Ascending aorta (tissue), 2 donors: ENCODE data around the gene TTLL5. TPM values are rescaled to one million over a fixed set of nuclear protein-coding genes. Genes with fewer than 3 reads are reported as not detected.

Experiments used
- DNase-seq, 2 donors: peaks; one replicate each; pipeline ENCODE4 v3.0.0-alpha.2; 2019; ENCODE audit warnings: low spot score in 2 of 2
- H3K27ac ChIP-seq, 2 donors: fragments of 200-600 bp; sonication (generic); one replicate each; pipeline ENCODE4 v1.5.1; 2016 to 2017; ENCODE audit warnings: mild to moderate bottlenecking in 1 of 2
- H3K27me3 ChIP-seq: fragments of 200-600 bp; sonication (generic); one replicate; pipeline ENCODE4 v1.5.1; 2017
- H3K36me3 ChIP-seq, 2 donors: fragments of 200-600 bp; sonication (generic); one replicate each; pipeline ENCODE4 v1.5.1; 2016
- H3K4me1 ChIP-seq, 2 donors: fragments of 200-600 bp; sonication (generic); one replicate each; pipeline ENCODE4 v1.5.1; 2016 to 2017; ENCODE audit warnings: mild to moderate bottlenecking in 1 of 2
- H3K4me3 ChIP-seq, 2 donors: fragments of 200-600 bp; sonication (generic); one replicate each; pipeline ENCODE4 v1.5.1; 2016 to 2017; ENCODE audit warnings: mild to moderate bottlenecking in 1 of 2
- H3K9me3 ChIP-seq, 2 donors: fragments of 200-600 bp; sonication (generic); one replicate each; pipeline ENCODE4 v1.5.1; 2016
- intact Hi-C: fragments of 100-400 bp; cut with DNase I; formaldehyde crosslinking; loops from one replicate; pipeline ENCODE4 v1.15.1; 2023
- total RNA-seq: library from RNA; depleted of rRNA; stranded (reverse); fragments of >200 nt; gene quantifications from one replicate; pipeline ENCODE4 v1.1.0, GENCODE V29; 2016
- TF ChIP-seq, protein P1 (sequence below), 3 experiments: fragments of 200-600 bp in 2 of 3; fragments of 450-650 bp in 1 of 3; sonication (generic) in 2 of 3; IDR thresholded peaks; one replicate each; pipeline ENCODE4 v1.5.1; 2016 to 2019; ENCODE audit warnings: antibody characterized with exemption in 3 of 3, mild to moderate bottlenecking in 1 of 3, moderate library complexity in 1 of 3

The TTLL5 gene
- total RNA-seq, 1 donor from 2014 or later, result 43.1 TPM

DNA sequence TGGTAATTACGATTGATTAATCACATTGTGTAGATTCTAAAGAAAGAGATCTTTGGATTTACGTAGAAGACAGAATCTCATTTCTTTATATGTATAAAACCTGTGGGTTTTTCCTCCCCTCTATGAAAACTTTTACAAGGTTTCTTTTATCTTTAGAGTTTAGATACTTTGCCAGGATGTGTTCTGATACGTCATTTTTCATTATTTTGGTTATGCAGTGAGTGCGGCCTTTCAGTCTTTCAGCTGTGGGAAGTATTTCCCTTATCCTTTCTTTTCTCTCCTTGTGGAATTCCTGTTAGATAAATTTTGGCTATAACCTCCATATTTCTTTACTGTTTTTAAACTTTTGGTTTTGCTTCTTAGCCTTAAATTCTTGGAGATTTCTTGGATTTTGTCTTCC is 92.7 kb downstream of the TTLL5 start:
- Histone ChIP-seq H3K27ac (peak overlapping the region in 1 of 2 donors; percentile 7), H3K4me1 (peaks cover 0 to 7% of the 10 kb centered on the region in 2 donors), H3K4me3 (no peak overlapping the region), H3K9me3 (no peaks in the 10 kb centered on the region), H3K27me3 (no peaks in the 10 kb centered on the region), H3K36me3 (no peaks in the 10 kb centered on the region)
- TF ChIP-seq, protein P1, sequence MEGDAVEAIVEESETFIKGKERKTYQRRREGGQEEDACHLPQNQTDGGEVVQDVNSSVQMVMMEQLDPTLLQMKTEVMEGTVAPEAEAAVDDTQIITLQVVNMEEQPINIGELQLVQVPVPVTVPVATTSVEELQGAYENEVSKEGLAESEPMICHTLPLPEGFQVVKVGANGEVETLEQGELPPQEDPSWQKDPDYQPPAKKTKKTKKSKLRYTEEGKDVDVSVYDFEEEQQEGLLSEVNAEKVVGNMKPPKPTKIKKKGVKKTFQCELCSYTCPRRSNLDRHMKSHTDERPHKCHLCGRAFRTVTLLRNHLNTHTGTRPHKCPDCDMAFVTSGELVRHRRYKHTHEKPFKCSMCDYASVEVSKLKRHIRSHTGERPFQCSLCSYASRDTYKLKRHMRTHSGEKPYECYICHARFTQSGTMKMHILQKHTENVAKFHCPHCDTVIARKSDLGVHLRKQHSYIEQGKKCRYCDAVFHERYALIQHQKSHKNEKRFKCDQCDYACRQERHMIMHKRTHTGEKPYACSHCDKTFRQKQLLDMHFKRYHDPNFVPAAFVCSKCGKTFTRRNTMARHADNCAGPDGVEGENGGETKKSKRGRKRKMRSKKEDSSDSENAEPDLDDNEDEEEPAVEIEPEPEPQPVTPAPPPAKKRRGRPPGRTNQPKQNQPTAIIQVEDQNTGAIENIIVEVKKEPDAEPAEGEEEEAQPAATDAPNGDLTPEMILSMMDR (IDR thresholded peaks at IDR 0.05), result no peak
- intact Hi-C loops, result loop anchor here (5.0 kb wide), 1 partner anchor 41 kb away; no protein-coding TSS in a partner anchor
- DNase-seq, result no peak

DNA sequence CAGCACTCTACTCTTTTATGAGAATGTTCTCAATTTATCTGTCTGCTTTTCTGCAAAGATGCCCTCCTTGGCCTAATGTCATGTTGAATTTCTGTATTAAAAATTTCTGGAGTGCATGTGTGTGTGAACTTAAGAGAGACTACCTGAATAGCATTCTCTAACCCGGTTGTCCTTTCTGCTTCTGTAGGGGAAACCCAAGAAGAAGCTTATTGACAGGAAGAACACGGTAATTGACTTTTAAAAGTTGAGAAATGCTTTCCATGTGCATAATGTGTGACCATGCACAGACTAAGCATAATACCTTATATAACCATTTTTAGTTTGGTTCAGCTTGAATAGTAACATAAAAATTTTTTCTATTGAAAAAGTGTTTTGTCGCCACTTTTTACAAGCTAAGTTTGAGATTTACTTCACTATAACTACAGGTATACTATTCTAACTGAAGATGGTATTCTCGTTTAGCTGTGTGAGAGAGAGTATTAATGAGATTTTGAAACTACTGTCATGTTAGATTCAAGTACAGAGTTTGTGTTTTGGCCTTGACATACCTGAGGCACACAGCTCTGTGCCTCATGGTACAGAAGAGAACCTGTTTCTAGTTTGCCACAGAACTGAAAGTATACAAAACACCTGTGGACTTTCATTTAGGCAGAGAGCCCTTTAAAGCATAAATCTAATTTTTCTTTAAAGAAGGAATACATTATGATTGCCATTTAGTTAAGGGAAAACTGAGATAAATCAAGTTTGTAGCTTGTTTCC is 96.8 kb downstream of the TTLL5 start:
- no peak for DNase-seq
- Histone ChIP-seq H3K36me3 (no peaks in the 10 kb centered on the region), H3K4me1 (peaks cover 0 to 7% of the 10 kb centered on the region in 2 donors), H3K27ac (no peak overlapping the region), H3K9me3 (no peaks in the 10 kb centered on the region), H3K27me3 (no peaks in the 10 kb centered on the region), H3K4me3 (no peak overlapping the region)
- intact Hi-C loops, result no loop called here
- TF ChIP-seq, protein P1 (IDR thresholded peaks at IDR 0.05), result no peak

GRCh38 chr14:75764020-75764419 is 103.0 kb downstream of the TTLL5 start:
- no peak for DNase-seq
- TF ChIP-seq, protein P1 (IDR thresholded peaks at IDR 0.05), result no peak
- Histone ChIP-seq H3K36me3 (peaks cover 0 to 17% of the 10 kb centered on the region in 2 donors), H3K4me1 (peaks cover 0 to 2% of the 10 kb centered on the region in 2 donors), H3K9me3 (no peaks in the 10 kb centered on the region), H3K27me3 (no peaks in the 10 kb centered on the region), H3K4me3 (no peak overlapping the region), H3K27ac (no peak overlapping the region)
- intact Hi-C loops, result no loop called here

GRCh38 chr14:75769047-75769685 is 108.1 kb downstream of the TTLL5 start:
- intact Hi-C loops, result loop anchor here (5.0 kb wide), 1 partner anchor 42 kb away; no protein-coding TSS in a partner anchor
- Histone ChIP-seq H3K4me1 (peaks cover 0 to 2% of the 10 kb centered on the region in 2 donors), H3K27me3 (no peaks in the 10 kb centered on the region), H3K4me3 (no peak overlapping the region), H3K27ac (peak overlapping the region in 1 of 2 donors; percentile 36), H3K36me3 (peaks cover 0 to 17% of the 10 kb centered on the region in 2 donors), H3K9me3 (no peaks in the 10 kb centered on the region)
- DNase-seq, result no peak
- TF ChIP-seq, protein P1 (IDR thresholded peaks at IDR 0.05), result no peak

DNA sequence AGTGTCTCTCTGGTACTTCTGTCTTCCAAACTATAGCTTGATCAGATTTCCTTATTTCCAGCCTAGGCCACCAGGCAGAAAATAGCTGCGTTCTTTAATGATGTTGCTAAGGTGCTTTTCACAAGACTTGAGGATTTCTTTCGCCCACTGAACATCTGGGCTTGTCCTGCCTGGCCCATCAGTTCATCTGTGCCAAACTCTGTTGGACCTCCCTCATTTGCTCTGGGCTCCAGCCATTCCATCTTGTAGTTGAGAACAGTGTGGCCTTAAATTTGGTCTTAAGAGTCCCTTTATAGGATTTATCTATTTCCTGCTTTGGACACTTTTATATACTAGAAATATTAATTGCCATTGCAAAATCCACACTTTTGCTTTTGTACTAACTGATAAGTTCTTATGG is 109.6 kb downstream of the TTLL5 start:
- no peak overlapping the region for H3K4me3 ChIP-seq
- intact Hi-C loops, result no loop called here
- TF ChIP-seq, protein P1 (IDR thresholded peaks at IDR 0.05), result no peak
- DNase-seq, result no peak
- peaks cover 2 to 20% of the 10 kb centered on the region in 2 donors for H3K36me3 ChIP-seq
- no peaks in the 10 kb centered on the region for H3K9me3 ChIP-seq
- H3K27me3 ChIP-seq, result no peaks in the 10 kb centered on the region
- no peak overlapping the region for H3K27ac ChIP-seq
- H3K4me1 ChIP-seq, result peaks cover 0 to 2% of the 10 kb centered on the region in 2 donors
